Left ventricle myocardium superior (tissue), 1 donor: ENCODE measurements around the gene ERC2. TPM values are rescaled to one million over a fixed set of nuclear protein-coding genes. Genes with fewer than 3 reads are reported as not detected.
A peak's percentile ranks its signal among the peaks of the same experiment; 100 is the strongest.
"Not testable (repeated sequence)": the region's sequence is repeated elsewhere in the genome, so short reads cannot be mapped to it uniquely, and the experiment has no call there.

ENCODE experiments used
- ATAC-seq: fragments of 200-7000 bp; cut with Tn5 transposase; one replicate; pipeline ENCODE4 v1.9.1; 2020; ENCODE audit warnings: mild to moderate bottlenecking, moderate library complexity
- DNase-seq: peaks from one replicate; pipeline ENCODE4 v3.0.0-alpha.2; 2020
- intact Hi-C: fragments of 100-400 bp; cut with micrococcal nuclease; formaldehyde crosslinking; loops from one replicate; pipeline ENCODE4 v1.11.0; 2022
- total RNA-seq: library from RNA; stranded (reverse); fragmentation: NEBNext Ultra II Directional; extraction: Animal tissue kit (Norgen Biotek cat#: 25700); gene quantifications from one replicate; pipeline ENCODE4 v1.2.1, GENCODE V29; 2021
- donor health status: DM: no; HTN: yes; CAD: no; lungs with severe emphysema.

The ERC2 gene
- total RNA-seq, 1 donor from 2014 or later: 0.94 TPM

- ATAC-seq (no peak), DNase-seq (no peak)
- intact Hi-C loops: no loop called here
These were observed 412.7 kb downstream of the ERC2 start for GRCh38 chr3:56055546-56055945.

GRCh38 chr3:56054844-56055243 lies 413.4 kb downstream of the ERC2 start:
- intact Hi-C loops: no loop called here
- no peak for DNase-seq

GRCh38 chr3:56053727-56054126 lies 414.5 kb downstream of the ERC2 start:
- no peak for DNase-seq
- intact Hi-C loops: no loop called here
- no peak for ATAC-seq

More at GRCh38 chr3:56054844-56055243, 413.4 kb downstream of the ERC2 start:
- ATAC-seq: no peak

DNA sequence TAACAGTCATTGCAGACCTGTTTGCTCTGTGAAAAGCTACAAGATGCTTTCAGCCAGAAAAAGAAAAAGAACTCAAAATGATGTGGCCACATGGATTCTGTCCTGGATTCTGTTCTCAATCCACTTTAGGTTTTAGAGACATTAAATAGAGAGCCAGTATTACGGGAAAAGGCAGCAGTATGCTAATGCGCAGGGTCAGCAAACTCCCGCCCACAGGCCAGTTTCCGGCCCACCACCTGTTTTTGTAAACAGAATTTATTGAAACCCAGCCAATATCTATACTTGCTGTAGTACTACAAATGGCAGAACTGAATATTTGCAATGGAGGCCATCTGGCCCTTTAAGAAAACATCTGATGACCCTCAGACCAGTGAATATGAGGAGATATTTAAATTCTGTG lies 416.1 kb downstream of the ERC2 start:
- DNase-seq: no peak
- ATAC-seq: no peak
- intact Hi-C loops: no loop called here

- no peak for DNase-seq
- intact Hi-C loops: no loop called here
These were observed 417.2 kb downstream of the ERC2 start for GRCh38 chr3:56051052-56051451.

GRCh38 chr3:56048946-56049345 lies 419.3 kb downstream of the ERC2 start:
- DNase-seq: no peak
- intact Hi-C loops: no loop called here

More at GRCh38 chr3:56051052-56051451, 417.2 kb downstream of the ERC2 start:
- no peak for ATAC-seq

DNA sequence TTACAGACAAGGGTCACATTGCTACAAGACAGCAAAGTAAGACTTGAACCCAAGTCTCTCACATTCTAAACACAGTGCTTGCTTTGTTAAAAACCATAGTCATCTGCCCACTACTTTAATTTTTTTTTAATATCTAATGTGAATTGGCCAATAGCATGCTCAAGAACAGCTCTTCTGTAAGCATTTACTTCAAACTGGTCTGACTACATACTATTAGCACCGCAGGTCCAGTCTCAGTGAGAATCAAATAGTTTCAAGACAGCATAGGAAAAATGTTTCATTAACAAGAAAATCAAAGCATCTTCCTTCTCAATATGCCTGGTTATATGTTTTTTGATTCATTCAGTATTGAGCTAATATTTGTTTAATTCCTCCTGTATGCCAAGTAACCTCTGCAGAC lies 419.9 kb downstream of the ERC2 start:
- DNase-seq (no peak), ATAC-seq (no peak)
- intact Hi-C loops: no loop called here

More at GRCh38 chr3:56048946-56049345, 419.3 kb downstream of the ERC2 start:
- ATAC-seq: no peak

GRCh38 chr3:56042326-56042951 lies 425.8 kb downstream of the ERC2 start:
- ATAC-seq (peak; percentile 70), DNase-seq (no peak)
- intact Hi-C loops: no loop called here

GRCh38 chr3:56025326-56025725 lies 442.9 kb downstream of the ERC2 start:
- DNase-seq: no peak
- intact Hi-C loops: no loop called here
- ATAC-seq: no peak

DNA sequence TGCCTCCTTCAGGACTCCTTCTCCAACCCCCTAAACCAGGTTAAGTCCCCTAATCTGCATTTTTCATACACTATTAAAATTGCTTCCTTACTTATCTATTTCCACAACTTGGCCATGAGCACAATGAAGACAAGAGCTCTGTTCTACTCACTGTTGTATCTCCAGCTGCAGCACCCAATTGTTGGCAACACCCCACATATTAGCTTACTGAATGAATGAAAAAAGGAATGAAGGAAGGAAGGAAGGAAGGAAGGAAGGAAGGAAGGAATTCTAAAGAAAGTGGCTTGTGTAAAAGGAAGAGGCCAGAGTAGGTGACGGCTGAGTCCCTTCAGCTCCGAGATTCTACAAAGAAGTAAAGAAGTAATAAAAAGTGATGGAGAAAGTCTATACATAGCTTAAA lies 444.7 kb downstream of the ERC2 start:
- DNase-seq (no peak), ATAC-seq (no peak)
- intact Hi-C loops: no loop called here

DNA sequence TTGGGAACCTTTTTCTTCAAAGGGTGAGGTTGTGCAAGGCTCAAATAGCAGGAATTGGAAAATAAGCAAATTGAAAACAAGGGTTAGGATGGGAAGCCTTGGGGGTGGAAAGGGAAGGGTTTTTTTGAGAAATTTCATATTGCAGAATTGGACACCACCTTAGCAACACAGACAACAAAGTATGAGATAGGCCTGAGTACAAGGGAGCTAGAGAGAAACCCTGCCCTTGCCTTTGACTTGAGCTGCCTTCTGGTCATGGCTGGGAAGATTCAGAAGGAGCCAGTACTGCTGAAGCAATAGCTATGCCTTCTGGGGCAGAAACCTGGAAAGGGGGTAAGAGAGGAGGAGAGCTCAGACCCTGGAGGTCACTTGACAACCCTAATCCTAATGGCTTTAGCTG lies 445.6 kb downstream of the ERC2 start:
- intact Hi-C loops: no loop called here
- ATAC-seq: no peak
- DNase-seq: no peak

DNA sequence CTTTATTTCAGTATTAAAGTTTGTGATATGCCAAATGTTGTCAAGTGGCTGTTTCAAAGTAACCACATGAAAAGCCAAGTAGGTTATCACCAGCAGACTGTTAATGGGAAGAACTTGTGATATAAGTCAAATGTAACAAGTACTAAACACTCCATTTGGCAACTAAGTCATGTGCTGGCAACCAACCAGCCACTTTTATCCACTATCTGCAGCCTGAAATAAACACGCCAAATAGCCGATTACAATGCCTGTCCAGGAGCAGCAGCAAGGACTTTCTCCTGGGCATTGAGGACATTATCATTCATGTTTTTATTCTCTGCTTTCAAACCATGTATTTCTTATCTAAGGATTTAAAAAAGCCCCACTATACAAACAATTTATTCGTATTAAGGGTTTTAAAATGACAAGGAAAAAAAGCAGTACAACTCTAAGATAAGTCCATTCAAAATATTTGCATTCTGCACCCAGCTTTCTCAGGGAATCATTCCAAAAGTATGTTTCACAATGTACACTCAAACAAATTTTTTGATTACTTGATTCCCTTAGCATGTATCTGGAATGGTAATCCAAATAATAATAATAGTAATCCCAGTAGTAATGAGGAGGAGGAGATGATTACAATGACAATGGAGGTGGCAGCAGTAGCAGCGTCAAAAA lies 448.6 kb downstream of the ERC2 start:
- intact Hi-C loops: no loop called here
- peak; percentile 86 for ATAC-seq
- DNase-seq: no peak

- intact Hi-C loops, DNase-seq, ATAC-seq: not testable (repeated sequence)
These were observed 452.9 kb downstream of the ERC2 start for GRCh38 chr3:56015374-56015773.

GRCh38 chr3:56012721-56013120 lies 455.5 kb downstream of the ERC2 start:
- intact Hi-C loops: no loop called here
- ATAC-seq (no peak), DNase-seq (no peak)

GRCh38 chr3:56005196-56005805 lies 463.0 kb downstream of the ERC2 start:
- intact Hi-C loops: no loop called here
- no peak for ATAC-seq
- no peak for DNase-seq

DNA sequence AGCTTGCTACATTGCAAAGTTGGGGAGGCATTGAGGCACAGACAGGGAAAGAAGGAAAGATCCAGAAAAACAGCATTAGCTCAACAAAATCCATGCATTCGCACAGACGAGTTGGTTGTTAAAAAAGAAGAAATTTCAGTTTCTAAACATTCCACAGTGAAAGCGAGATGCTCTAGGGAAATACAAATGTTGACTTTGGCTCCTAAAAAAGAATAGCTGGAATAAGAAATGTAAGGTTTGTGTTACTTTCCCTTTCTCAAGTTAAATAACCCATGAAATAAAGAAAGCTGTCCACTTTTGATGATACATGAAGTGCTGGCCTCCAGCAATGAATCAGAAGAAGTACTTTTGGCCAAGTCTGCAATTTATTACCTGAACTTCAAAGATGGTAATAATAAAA lies 465.1 kb downstream of the ERC2 start:
- intact Hi-C loops: no loop called here
- DNase-seq: no peak
- ATAC-seq: no peak

DNA sequence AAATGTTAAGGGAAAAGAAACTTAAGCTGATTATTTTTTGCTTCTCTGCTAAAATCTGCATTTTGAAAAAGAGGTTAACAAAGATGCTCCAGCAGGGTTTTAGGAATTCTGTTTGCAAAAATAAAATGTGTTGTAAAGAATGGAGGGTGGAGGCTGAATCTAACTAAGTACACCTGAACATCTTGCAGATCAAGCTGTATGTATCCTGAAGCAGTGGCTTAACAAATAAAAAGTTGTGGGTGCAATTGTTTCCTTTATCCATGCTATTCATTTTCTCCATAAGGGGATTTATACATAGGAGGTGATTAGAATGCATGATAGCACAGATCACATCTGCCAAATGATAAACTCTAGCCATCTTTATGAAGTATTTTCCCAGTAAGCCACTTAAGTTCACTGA lies 466.3 kb downstream of the ERC2 start:
- DNase-seq (no peak), ATAC-seq (no peak)
- intact Hi-C loops: no loop called here

GRCh38 chr3:56001537-56001936 lies 466.7 kb downstream of the ERC2 start:
- DNase-seq (no peak), ATAC-seq (no peak)
- intact Hi-C loops: no loop called here

DNA sequence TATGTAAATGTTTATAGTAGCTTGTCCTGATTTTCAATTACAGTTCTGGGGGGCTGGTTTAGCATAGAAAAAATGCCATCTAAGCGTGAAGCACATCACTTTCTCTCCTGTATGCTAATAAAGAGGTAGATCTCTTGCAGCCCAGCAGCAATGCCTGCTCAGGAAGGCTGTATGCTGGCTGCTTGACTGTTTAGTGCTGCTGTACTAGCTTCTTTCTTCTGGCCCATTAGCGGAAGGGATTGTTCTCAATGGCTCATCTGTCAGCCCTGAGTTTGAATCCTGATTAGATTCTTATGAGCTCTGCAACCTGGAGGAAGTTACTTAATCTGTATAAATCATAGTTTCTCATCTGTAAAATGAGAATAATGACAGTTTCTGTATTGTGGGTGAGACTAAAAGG lies 478.9 kb downstream of the ERC2 start:
- no peak for ATAC-seq
- intact Hi-C loops: no loop called here
- DNase-seq: no peak

DNA sequence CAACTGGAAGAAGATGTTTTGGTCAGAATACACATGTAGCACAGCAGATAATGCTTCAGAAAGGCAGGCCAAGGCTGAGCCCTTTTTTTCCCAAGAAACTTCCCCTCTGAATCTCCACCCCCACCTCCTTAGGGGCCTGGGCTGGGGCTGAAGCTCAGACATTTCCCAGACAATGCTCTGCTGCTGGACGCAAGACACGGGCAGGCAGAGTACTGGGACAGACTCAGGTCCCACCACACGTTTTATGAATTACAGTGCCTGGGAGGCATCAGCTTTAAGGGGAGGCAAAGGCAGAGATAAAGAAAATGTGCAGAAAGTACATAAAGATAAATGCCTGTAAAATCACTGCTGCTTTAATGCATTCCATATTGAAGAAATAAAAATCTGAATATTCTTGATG lies 479.4 kb downstream of the ERC2 start:
- DNase-seq (no peak), ATAC-seq (peak; percentile 39)
- intact Hi-C loops: no loop called here

DNA sequence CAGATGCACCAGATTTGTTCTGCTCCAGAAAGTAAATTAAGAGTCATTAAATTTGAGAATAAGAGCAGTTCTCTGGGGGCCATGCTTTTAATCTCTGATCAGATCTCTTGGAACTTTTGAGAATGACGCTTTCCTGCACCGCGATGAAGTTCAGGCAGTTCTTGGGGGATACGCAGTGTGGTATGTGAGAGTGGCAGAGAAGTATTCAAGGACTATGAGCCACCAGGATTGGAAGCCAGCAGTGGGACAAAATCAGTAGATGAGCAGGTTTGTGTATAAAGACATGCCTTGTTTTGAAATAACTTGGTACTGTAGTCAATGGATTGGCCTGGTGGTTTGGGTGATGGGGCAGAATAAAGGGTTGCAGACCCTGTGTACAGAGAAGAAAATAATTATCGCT lies 483.6 kb downstream of the ERC2 start:
- intact Hi-C loops: no loop called here
- DNase-seq: no peak
- no peak for ATAC-seq
